ENCODE measurements around the gene PRXL2A.
"Not testable (repeated sequence)": the region's sequence is repeated elsewhere in the genome, so short reads cannot be mapped to it uniquely, and the experiment has no call there.

The PRXL2A gene

DNA sequence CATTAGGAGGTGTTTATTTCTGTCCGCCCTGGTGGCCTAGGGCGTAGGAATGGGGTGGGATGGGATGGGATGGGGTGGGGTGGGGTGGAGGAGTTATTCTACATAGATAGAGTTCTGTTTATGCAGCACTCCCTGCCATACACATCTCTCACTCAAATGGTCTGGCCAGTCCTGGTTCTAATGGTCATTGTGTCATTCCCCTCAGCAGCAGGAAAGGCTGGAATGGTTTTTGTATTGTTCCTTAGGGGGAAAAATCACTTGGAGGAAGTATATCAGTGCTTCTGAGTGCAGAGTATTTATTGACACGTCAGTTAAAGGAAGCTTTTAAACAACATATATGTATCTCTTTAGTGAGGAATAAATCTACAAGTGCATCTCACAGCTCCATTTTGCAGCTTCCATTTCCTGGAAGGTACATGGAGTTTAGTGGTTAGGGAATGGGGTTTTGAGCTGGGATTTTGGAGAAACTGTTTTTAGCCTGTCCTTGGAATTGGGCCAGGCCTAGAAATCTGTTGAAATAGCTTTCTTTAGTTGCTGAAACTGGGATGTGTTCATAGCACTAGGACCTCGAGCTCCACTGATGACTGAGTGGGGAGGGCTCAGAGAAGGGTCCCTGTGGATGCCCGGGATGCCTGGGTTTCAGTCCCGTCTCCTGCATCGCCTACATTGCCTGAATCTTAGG lies 54.1 kb downstream of the PRXL2A start:
- DNase-seq, result no peak

DNA sequence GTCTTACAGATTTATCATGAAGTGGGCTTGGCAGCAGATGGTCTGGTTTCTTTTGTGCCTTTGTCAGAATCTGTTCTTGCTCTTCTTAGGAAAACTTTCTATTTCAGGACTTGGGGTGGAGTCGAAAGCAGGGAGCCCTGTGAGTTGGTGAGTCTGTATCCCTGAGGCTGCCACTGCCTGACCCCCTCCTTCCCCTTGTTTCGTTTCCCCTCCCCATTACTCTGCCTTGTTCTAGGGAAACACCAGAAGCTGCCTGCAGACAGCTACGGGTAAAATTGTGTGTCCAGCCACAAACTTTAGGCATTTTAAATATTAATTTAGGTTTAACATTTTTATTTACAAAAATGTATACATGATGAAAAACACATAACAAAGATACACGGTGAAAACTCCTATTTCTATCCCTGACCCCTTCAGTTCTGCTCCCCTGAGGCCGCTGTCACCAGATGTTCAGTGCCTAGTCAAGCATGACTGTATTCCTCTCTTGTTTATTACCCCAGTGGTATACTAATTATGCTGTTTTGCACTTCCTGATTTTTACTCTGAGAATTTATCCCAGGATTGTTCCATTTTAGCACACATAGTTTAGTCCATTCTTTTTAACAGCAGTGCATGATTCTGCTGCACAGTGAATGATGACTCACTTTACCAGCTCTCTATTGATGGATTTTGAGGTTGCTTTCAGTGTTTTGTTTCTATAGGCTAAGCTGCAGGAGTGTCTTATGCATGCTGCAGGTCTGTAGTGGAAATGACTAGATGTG lies 54.8 kb downstream of the PRXL2A start:
- no peak for DNase-seq

GRCh38 chr10:80463868-80464267 lies 55.5 kb downstream of the PRXL2A start:
- DNase-seq, result no peak

DNA sequence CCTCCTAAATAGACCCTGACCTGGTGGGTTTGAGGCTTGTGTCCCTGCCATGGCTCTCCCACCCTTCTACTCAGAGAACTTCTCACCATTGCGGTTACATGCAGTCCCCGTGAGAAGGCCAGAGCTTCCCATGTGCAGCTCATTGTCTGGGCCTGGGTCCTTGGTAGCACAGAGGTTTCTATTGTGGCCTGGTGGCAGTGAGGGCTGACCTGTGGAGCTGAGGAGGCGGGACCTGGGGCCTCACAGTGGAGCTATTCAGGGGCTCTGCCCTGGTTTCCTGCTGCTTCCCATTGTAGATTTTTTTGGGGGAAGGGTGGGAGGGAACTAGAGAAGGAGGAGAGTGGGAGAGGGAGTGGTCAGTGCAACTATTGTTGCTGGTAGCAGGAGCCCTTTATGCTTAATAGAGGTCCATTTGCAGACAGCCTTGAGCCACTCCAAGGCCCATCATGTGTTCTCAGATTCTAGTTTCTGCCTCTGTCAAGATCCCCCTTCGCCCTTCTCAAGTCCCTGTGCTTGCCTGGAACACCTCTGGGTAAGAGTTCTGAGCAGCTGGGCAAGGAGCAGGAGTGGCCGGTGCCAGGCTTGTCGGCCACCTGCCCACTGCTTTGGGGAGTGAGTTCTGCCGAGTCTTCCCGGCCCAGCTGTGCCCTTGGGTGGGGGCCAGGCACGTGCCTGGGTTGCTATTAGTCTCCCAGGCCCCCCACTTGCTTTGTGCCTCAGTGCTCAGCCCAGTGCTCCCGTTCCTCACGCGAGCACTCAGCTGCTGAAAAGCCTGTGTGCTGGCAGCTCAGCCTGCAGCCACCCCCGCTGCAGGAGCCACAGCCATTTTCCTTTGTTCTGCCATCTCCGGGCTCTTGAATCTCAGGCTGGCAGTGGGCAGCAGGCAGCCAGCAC lies 56.5 kb downstream of the PRXL2A start:
- DNase-seq, result peak; percentile 40

DNA sequence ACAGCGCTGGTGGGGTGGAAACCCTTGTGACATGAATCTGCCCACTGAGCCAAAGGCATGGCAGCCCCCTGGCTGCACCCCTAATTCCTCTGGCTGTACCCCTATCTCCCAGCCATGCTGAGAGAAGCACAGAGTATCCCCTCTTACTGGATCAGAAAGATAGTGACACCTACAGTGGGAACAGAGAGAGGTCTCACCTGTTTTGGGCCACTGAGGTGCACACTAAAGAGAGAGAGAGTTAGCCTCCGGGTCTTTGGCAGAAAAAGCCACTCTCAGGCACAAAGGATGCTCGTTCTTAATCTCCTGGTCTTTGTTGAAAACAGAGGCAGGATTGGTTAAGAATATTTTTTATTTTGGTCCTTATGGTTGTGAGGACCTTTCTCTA lies 57.1 kb downstream of the PRXL2A start:
- no peak for DNase-seq

- no peak for DNase-seq
Measured at GRCh38 chr10:80465839-80466590, 57.7 kb downstream of the PRXL2A start.

DNA sequence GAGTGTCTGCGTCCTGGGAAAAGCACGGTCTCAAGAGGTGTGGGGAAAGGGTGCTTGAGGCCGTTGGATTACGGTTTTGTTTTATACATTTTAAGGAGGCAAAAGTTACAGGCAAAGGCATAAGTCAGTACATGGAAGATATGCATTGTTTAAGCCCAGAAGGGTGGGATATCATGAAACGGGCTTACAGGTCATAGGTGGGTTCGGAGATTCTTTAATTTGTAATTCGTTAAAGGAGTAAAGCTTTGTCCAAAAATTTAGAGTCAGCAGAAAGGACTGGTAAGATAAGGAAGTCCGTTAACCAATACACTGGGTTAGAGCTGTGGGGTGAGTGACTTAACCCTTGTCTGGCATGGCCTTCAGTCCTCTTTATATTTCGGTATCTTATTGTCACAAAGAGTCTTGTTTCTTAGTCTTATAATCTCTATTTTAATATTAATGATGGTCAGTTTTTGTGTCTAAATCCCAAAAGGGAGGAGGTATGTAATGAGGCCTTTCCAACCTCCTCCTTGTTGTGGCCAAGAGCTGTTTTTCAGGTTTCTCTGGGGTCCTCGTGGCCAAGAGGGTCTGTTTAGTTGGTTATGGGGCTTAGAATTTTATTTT lies 58.5 kb downstream of the PRXL2A start:
- no peak for DNase-seq

DNA sequence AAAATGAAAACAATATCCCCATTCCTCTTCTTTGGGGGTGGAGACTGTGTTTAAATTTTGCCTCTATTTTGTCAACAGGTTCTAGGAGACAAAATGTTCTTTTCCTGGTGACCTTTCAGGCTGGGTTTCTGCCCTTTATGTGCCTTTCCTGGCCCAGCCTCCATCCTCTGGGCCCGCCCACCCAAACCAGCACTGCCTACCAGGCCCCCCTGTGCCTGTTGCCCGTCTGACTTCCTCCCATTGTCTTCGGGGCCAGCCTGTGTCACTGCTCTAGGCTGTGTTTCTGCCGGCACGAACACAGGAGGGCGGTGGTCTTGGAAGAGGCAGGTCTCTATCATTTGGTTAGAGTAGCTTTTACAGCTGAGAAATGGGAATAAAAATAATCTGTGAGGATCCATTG lies 59.7 kb downstream of the PRXL2A start:
- DNase-seq, result peak; percentile 45

- DNase-seq, result peak; percentile 25
Measured at GRCh38 chr10:80468806-80469421, 60.6 kb downstream of the PRXL2A start.

DNA sequence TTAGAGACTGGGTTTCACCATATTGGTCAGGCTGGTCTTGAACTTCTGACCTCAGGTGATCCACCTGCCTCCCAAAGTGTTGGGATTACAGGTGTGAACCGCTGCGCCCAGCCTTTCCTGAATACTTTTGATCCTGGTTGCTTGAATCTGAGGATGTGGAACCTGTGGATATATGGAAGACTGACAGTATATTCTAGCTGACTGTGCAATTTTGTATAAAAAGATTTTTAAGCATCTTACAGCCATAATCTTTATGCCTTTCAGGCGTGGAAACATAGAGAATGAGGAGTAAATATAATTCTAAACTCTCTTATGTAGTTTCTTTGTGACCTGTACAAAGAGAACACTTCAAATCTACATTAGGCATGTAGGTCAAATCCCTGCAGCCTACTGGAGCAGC lies 61.9 kb downstream of the PRXL2A start:
- DNase-seq, result no peak

DNA sequence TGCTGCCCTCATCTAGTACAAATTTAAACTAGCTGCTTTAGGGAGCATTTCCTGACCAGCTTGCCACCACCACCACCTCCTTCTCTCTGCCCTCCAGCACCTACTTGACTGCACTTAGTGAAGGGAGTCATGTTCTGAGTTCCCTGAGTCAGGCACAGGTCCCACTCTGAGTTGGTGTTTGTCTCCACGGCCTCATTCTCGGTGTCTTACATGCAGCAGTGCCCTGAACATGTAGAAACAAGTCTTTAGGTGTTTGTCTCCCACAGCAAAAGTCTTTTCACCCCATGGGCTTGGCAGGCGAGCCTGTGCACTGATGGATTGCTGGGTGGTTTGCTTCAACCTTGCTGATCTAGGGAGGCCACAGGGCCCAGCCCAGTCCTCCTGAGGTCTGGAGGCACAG lies 62.6 kb downstream of the PRXL2A start:
- no peak for DNase-seq

DNA sequence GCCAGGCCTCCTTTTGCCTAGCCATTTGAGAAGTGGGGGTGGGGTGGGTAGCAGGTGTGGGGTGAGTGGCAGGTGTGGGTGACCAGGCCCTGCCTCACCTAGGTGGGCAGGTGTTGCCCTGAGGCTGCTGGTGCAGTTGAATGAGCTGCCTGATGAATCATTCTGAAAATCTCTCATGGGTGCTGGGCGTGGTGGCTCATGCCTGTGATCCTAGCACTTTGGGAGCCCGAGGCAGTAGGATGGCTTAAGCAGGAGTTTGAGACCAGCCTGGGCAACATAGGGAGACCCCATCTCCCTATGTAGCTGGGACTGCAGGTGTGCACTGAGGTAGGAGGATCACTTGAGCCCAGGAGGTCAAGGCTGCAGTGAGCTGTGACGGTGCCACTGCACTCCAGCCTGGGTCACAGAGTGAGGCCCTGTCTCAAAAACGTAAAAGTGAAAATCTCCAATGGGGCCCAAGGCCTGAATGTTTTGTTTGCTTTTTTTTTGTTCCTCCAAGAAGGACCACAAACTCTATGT lies 63.4 kb downstream of the PRXL2A start:
- DNase-seq, result no peak

- DNase-seq, result no peak
Measured at GRCh38 chr10:80472234-80473095, 64.1 kb downstream of the PRXL2A start.

GRCh38 chr10:80473096-80473657 lies 64.8 kb downstream of the PRXL2A start:
- DNase-seq, result no peak

- DNase-seq, result no peak
Measured at GRCh38 chr10:80473692-80474596, 65.6 kb downstream of the PRXL2A start.

GRCh38 chr10:80474597-80474910 lies 66.2 kb downstream of the PRXL2A start:
- no peak for DNase-seq

GRCh38 chr10:80474941-80475340 lies 66.6 kb downstream of the PRXL2A start:
- no peak for DNase-seq

- DNase-seq, result not testable (repeated sequence)
Measured at GRCh38 chr10:80475641-80476040, 67.3 kb downstream of the PRXL2A start.

GRCh38 chr10:80476685-80477084 lies 68.3 kb downstream of the PRXL2A start:
- DNase-seq, result no peak
